HG03354 (cell line): Measurements from ENCODE around the gene NBL1.

Experiments
- ATAC-seq: cut with Tn5 transposase; IDR thresholded peaks from one replicate; pipeline ENCODE4 v1.9.1; 2021; ENCODE audit warnings: mild to moderate bottlenecking; ENCODE audit not compliant: unreplicated experiment, poor library complexity, severe bottlenecking

Gene NBL1

GRCh38 chr1:19664453-19665185 is 20.5 kb downstream of the NBL1 start, which contains the start of gene HTR6:
HTR6 (plus strand) TSS chr1:19664875; CDS start chr1:19665754, 879 bp downstream.
- no peak for ATAC-seq

- ATAC-seq, result no peak
These were observed 21.0 kb downstream of the NBL1 start for GRCh38 chr1:19665186-19665495.

- no peak for ATAC-seq
These were observed 21.7 kb downstream of the NBL1 start for GRCh38 chr1:19665496-19666465.

GRCh38 chr1:19668888-19669287 is 24.8 kb downstream of the NBL1 start:
- ATAC-seq, result no peak

- no peak for ATAC-seq
These were observed 26.7 kb downstream of the NBL1 start for GRCh38 chr1:19670787-19671186.

GRCh38 chr1:19672237-19672636 is 28.1 kb downstream of the NBL1 start:
- no peak for ATAC-seq

- no peak for ATAC-seq
These were observed 31.7 kb downstream of the NBL1 start for GRCh38 chr1:19675797-19676196.

- ATAC-seq, result no peak
These were observed 32.4 kb downstream of the NBL1 start for GRCh38 chr1:19676438-19676922.

GRCh38 chr1:19678493-19678892 is 34.4 kb downstream of the NBL1 start:
- ATAC-seq, result no peak

GRCh38 chr1:19678931-19679453 is 34.9 kb downstream of the NBL1 start:
- ATAC-seq, result no peak

GRCh38 chr1:19679691-19680090 is 35.6 kb downstream of the NBL1 start:
- ATAC-seq, result no peak

- ATAC-seq, result no peak
These were observed 36.5 kb downstream of the NBL1 start for GRCh38 chr1:19680644-19681043.

- ATAC-seq, result no peak
These were observed 38.1 kb downstream of the NBL1 start for GRCh38 chr1:19682257-19682656.

GRCh38 chr1:19682901-19683300 is 38.8 kb downstream of the NBL1 start:
- ATAC-seq, result no peak

GRCh38 chr1:19683351-19683750 is 39.2 kb downstream of the NBL1 start:
- no peak for ATAC-seq

GRCh38 chr1:19684677-19685076 is 40.6 kb downstream of the NBL1 start:
- ATAC-seq, result no peak

- no peak for ATAC-seq
These were observed 41.9 kb downstream of the NBL1 start for GRCh38 chr1:19685994-19686393.

- ATAC-seq, result no peak
These were observed 43.3 kb downstream of the NBL1 start for GRCh38 chr1:19687414-19687813.

- no peak for ATAC-seq
These were observed 44.1 kb downstream of the NBL1 start for GRCh38 chr1:19688041-19688842.
